NCI-H1930 (cell line): ENCODE results near the gene SCARB1.
"Not testable (repeated sequence)": the region's sequence is repeated elsewhere in the genome, so short reads cannot be mapped to it uniquely, and the experiment has no call there.

Experiments used
- DNase-seq, 2 experiments: peaks; one replicate each; lab custom pipeline; 2025; lab: John Stamatoyannopoulos, UW

SCARB1 gene

DNA sequence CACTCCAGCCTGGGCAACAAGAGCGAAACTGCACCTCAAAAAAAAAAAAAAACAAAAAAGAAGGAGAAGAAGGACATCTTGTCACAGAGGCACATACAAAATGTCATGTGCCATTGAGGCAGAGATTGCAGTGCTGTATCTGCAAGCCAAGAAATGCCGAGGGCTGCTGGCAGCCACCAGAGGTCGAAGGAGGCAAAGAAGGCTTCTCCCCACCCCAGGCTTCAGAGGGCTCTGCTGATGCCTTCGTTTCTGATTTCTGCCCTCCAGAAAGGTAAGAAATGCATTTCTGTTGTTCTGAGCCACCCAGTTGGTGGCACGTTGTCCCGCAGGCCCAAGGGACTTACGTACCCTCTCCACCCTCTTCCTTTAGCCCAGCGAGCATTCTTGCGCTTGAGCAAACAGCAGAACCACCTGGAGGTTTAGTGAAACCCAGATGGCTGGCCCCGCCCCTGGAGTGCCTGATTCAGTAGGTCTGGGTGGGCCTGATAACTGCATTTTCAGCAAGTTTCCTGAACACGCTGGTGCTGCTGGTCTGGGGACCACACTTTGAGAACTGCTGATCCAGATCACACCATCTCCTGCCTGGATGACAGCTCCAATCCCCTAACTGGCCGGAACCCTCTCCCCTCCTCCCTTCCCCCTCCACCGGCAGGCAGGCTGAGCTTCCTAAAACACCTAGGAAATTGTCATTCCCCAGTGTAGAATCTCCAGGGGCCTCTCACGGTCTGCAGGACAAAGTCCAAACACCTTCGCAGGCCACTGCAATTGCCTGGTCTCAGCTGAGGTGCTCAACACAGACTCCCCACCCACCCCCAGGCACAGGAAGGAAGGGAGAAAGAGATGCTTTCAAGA, 21.1 kb upstream of the SCARB1 start:
- no peak for DNase-seq

DNA sequence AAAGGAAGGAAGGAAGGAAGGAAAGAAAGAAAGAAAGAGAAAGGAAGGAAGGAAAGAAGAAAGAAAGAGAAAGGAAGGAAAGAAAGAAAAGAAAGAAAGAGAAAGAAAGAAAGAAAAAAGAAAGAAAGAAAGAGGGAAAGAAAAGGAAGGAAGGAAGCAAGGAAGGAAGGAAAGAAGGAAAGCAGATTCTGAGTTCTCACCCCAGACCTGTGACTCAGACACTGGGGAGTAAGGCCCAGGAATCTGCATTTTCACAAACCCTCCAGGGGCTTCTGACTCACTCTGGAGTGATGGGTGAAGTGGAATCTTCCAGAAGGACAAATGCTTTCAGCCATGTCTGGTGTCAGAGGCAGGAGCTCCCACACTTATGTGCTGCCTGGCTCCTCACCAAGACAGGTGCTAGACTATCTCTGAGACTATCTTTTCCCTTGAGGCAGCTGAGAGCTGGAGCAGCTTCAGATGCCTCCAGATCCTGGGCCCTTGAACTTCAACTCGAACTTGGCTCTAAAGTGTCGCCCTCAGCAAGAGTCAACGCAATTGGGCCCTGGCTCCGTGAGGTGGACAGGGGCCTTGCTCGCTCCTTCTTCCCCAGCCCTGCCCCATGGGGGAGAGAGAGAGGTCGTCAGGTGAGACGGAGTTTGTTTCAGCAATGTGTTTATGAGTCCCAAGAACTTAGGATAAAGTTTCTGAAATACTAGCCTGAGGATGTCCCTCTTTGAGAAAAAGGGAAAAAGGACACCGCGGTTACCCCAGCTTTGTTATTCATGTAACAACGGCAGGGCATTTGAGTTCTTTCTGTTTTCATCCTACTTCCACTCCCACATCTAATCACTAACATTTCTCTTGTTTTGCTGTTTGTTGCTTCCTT, 19.8 kb upstream of the SCARB1 start:
- no peak for DNase-seq

DNA sequence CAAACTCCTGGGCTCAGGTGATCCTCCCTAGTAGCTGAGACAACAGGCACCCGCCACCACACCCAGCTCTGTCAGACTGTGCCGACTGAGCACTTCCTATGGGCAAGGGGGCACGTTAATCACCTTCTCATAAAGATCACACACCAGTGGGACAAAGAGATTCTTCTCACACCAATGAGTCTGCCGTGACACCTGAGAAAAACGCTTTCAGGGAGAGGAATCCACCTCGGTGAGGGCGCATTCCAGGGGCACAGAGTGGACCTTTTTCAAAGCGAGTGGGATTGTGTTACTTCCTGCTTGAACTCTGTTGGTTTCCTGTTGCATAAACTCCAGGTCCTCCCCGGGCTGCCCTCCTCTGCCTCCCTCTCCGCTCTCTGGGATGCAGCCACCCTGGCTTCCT, 17.5 kb upstream of the SCARB1 start:
- DNase-seq, result no peak

DNA sequence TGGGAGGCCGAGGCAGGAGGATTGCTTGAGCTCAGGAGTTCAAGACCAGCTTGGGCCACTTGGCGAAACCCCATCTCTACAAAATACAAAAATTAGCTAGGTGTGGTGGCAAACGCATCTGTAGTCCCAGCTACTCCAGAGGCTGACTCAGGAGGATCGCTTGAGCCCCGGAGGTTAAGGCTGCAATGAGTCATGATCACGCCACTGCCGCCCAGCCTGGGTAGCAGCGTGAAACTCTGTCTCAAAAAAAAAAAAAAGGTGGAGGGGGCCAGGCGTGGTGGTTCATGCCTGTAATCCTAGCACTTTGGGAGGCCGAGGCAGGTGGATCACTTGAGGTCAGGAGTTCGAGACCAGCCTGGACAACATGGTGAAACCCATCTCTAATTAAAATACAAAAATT, 16.7 kb upstream of the SCARB1 start:
- not testable (repeated sequence) for DNase-seq

DNA sequence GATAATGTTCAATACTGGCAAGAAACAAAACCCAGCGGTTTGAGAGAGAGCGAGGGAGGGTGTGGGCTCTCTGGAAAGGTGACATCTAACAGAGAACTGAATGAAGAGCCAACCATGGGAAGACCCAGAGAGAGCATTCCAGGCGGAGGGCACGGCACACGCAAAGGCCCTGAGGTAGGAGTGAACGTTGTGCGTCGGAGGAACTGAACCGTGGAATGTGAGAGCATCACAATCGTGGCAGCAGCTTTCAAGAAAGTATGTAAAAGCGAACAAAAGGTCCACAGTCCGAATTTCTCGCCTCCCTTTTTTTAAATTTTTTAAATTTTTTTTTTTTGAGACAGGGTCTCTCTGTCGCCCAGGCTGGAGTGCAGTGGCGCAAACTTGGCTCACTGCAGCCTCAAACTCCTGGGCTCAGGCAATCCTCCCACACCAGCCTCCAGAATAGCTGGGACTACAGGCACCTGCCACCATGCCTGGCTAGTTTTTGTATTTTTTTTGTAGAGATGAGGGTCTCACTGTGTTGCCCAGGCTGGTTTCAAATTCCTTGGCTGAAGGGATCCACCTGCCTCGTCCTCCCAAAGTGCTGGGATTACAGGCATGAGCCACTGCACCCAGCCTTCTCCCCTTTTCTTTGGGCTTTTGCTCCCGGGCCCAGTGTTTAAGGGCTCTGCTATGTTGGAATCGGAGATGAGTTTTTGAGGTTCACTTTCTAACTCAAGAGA, 15.3 kb upstream of the SCARB1 start:
- DNase-seq, result no peak

DNA sequence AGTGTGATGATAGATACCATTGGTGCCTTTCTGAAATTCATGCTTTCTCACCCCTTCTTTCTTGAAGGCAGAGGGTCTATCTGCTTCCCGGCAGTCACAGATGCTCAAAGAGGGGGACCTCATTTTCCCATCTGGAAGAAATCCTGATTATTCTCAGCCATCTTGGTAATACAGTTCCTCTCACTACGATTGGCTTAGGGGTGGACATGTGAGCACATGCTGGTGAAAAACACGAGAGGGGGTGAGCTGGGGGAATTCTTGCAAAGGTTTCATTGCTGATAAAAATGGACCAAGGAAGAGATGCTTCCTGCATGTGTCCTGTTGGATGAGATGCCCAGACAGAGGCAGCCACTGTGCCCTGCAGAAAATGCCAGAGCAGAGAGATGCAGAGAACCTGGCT, 13.8 kb upstream of the SCARB1 start:
- no peak for DNase-seq

DNA sequence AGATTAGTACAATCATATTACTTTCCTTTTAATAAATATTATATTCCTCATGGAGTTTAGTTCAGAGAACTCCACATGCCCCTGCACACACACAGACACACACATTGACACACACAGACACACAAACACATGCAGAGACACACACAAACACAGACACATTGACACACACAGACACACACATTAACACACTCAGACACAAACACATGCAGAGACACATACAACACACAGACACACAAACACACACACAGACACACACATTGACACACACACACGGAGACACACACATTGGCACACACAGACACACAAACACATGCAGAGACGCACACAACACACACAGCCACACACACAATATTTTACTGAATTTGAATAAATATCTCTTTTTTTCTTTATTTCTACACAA, 12.5 kb upstream of the SCARB1 start:
- no peak for DNase-seq

DNA sequence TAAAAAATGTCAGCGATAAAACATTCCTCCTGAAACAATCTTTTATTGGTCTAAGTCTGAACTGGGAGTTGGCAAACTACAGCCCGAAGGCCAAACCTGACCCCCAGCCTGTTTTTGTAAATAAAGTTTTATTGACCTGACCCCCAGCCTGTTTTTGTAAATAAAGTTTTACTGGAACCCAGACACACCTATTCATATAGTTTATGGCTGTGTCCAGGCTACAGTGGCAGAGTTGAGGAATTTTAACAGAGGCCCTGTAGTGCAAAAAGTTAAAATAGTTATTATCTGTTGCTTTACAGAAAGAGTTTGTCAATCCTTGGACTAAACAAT, 12.1 kb upstream of the SCARB1 start:
- no peak for DNase-seq

DNA sequence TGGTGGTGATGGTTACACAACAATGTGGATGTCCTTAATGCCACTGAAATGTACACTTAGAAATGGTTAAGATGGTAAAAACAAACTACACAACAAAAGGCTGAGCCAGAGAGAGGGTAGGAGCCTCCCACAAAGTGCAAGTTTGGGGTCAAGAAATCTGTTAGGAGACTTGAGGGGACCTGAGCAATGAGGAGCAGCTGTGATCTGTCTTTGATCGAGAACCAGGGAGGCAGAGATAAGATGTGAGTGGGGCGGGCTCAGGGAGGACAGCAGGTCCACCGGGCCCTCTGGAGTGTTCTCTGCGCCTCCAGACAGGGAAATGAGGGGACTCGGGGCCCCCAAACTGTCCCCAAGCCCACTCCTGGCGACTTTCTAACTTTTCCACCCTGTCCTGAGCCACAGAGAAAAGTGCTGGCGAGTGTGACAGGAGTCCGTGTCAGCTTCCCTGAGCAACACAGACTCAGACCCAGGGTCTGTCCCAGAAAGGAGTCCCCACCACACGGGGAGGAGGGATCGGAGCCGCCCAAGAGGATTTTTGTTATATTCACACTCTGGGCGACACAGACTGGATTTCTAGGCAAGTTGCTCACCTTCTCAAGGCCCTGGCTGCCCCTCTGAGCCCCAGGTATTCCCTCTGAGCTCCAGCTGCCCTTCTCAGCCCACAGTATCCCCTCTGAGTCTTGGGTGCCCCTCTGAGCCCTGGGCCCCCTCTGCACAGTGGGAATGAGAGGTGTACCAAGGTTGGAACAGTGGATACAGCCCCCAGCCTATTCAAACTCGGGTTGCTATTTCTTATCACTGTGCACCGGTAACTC, 11.5 kb upstream of the SCARB1 start:
- no peak for DNase-seq

DNA sequence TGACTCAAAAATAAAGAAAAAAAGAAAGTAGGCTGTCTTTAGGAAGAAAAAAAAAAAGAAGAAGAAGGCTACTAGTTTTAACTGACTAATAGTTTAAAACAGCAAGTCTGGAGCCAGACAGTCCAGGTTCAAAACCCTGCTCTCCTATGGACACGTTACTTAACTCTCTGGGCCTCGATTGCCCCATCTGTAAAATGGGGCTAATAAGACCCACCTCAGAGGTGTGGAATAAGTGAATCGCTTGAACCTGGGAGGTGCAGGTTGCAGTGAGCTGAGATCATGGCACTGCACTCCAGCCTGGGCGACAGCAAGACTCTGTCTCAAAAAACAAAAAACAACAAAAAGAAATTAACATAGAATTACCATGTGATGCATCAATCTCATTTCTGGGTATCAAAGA, 10.5 kb upstream of the SCARB1 start:
- DNase-seq, result no peak

DNA sequence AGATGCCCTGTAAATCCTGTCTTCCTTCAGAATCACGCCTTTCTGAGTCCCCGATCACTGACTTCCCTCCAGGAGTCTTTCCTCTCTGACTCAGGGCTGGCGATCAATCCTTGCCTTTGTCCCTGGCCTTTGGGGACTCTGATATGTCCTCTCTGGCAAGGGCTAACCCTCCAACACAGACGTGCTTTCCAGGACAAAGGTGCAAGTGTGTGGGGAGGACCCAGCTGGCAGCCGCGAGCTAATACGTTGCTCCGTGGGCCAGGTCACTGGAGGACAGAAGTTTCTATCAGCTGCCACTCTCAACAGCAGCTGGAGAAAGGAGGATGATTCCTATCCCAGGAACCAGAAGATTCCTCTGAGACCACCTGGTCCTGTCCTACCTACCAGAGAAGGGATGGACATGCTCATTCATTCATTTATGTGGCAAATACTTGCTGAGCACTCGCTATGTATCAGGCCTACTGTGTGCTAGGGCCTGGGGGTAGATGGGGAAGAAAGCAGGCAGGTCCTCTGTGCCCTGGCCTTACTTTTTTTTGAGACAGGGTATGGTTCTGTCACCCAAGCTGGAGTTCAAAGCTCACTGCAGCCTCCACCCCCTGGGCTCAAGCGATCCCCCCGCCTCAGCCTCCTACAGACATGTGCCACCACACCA, 8.5 kb upstream of the SCARB1 start:
- DNase-seq, result no peak

DNA sequence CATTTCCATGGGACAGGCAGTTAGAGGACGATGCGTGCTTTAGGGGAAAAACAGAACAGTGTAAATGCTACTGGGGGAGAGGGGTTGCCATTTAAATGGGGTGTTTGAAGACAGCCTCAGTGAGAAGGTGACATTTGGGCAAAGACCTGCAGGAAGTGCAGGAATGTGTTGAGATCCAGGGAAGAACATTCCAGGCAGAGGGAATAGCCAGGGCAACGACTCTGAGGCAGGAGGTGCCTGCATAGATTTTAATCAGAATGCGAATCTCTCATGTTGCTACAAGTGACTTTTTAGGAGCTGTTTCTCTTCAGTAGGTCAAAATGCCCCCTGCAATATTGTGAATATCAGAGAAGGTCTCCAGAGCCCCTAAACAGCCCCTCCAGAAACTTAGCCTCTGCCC, 7.6 kb upstream of the SCARB1 start:
- no peak for DNase-seq

DNA sequence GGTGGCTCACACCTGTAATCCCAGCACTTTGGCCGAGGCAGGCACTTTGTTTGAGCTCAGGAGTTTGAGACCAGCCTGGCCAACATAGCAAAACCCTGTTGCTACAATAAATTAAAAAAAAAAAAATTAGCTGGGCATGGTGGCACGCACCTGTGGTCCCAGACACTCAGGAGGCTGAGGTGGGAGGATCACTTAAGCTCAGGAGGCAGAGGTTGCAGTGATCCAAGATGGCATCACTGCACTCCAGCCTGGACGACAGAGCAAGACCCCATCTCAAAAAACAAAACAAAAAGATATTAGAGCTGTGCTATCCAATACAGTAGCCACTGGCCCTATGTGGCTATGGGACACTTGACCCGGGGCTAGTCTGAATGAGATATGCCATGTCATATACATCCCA, 6.9 kb upstream of the SCARB1 start:
- DNase-seq, result no peak

DNA sequence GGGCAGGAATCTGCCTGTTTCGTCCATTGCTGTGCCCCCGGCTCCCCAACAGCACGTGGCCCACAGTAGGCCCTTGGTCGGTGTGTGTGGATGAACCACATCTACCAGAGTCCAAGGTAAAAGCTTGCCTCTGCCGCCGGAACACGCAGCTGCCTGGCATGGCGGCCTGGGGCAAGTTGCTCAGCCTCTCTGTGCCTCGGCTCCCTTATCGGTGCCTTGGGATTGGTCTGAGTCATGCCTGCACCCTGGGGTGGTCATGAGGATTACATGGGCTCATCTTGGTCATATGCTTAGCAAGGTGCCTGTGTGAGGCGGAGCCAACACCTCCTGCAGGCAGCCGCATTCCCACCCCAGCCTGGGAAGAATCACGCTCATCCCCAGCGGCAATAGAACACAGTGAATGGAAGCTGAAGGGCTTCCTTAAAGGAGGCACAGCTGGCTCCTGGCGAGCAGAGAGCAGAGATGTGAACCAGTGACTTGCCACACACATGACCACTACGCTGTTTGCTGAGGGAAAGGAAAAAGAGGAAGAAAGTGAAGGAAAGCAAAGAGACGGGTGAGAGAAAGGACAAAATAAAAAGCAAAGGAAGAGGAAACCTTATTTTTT, 5.5 kb upstream of the SCARB1 start:
- DNase-seq, result no peak

DNA sequence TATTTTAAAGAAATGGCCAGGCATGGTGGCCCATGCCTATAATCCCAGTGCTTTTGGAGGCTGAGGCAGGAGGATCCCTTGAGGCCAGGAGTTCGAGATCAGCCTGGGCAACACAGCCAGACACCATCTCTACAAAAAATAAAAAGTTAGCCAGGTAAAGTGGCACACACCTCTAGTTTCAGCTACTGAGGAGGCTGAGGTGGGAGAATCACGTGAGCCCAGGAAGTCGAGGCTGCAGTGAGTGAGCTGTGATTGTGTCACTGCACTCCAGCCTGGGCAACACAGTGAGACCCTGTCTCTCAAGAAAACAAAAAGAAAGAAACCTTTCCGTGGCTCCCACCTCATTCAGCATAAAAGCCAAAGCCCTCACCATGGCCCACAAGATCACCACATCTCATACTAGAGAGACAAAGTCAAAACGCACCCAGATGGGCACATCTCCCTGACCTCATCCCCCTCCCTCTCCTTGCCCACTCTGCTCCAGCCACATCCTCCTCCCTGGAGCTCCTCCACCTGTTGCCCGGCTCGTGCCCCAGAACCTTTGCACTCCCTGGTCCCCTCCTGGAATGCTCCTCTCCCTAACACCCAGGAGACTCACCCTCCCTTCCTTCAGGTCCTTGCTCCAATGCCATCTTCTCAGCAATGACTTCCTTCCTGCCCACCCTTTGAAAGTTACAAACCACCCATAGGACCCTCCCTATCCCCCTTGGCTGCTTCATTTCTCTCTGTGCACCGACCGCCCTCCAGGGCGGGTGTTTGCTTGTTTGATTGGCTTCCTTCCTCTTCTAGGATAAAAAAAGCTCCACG, 4.8 kb upstream of the SCARB1 start:
- no peak for DNase-seq

DNA sequence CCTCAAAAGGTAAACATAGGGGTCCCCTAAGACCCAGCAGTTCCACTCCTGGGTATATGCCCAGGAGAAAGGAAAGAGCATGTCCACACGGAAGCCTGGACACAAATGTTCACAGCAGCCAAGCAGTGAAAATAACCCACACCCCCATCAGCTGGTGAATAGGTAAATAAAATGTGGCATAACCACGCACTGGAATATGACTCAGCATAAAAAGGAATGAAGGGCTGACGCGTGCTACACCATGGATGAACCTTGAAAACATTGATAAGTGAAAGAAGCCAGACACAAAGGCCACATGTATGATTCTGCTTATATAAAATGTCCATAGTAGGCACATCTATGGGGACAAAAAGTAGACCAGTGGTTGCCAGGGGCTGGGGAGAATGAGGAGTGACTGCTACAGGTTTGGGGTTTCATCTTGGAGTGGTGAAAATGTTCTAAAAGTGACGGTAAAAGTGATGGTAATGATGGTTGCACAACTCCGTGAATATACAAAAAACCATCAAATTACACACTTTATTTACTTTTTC, 3.8 kb upstream of the SCARB1 start:
- DNase-seq, result no peak

DNA sequence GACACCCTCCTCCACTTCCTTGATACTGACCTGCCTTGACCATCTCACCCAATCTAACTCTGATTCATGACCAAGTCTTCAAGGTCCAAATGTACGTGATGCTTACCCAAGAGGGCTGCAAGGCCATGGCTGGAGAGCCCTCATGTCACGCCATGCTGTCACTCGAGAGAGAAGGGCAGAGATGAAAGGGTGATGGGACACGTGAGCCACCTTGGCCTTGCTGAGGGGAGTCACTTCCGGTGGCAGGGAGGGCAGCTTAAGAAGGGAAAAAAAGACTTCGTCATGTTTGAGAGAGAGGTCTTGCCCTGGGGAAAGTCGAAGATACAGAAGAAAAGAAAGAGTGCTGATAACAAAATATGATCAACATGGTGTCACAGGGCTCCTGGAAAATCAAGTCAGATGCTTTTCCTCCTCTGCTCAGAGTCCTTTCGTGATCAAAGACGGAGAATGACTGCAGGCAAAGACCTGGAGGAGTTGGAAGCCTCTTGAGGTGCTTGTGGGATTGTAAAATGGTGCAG, 3.3 kb upstream of the SCARB1 start:
- no peak for DNase-seq

DNA sequence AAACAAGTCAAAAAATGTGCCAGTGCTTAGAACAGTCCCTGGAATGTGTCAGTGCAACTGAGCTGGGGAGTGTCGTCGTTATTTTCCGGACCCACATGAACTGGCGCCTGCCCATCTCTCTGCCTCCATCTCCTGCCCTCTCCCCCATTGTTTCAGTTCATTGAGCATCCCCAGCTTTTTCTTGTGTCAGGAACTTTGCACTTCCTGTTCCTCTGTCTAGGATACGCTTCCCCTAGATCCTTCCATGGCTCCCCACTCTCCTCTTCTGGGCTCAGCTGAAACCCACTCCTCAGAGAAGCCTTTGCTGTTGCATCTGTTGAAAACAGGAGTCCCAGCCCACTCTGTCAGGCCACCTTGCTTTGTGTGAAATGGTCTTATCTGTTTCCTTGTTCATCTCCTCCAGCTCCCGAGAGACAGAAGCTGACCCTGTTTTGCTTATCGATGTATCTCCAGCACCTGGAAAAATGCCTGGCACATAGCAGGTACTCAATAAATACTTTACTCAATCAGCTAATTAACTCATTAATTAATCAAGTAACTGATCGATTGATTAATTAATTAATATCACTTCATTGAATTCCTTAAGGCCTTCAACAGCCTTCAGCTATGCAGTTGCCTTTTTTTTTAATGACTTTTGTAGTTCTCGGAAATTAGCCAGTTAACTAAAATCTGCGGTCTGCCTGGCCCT, 2.7 kb upstream of the SCARB1 start:
- DNase-seq, result no peak

DNA sequence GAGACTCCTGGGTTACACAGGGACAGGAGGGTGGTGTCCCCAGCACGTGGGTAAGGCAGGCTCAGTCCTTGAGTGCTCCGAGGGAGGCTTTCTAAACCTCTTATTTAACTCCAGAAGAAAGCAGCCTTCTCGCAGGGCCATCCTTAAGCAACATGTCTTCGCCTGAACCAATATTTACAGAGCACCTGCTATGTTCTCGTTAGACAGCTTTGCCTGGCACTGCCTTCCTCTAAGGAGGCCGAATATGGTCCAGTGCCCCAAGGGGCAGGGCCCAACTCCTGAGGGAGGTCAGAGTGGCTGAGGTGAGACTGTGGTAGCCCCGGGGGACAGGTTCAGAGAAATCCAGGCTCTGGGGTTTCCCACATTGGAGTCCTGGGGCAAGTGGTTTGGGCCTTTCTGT, 2.1 kb upstream of the SCARB1 start:
- no peak for DNase-seq
